NCI-H2196 (cell line): Measurements from ENCODE around the gene ITSN1.
"Not testable (repeated sequence)": the region's sequence is repeated elsewhere in the genome, so short reads cannot be mapped to it uniquely, and the experiment has no call there.

Experiments used
- DNase-seq: peaks from one replicate; lab custom pipeline; 2025; ENCODE audit not compliant: unreplicated experiment; lab: John Stamatoyannopoulos, UW

The ITSN1 gene

GRCh38 chr21:33721081-33721480 lies 78.8 kb downstream of the ITSN1 start:
- no peak for DNase-seq

DNA sequence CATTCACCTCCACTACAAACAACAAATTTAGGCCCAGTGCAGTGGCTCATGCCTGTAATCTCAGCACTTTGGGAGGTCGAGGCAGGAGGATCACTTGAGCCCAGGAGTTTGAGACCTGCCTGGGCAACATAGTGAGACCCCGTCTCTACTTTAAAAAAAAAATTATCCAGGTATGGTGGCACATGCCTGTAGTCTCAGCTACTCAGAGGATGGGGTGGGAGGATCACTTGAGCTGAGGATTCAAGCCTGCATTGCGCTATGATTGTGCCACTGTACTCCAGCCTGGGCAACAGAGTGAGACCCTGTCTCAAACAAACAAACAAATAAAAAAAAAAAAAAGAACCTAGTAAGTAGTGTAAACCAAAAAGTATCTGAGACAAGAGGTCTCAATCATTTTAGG lies 86.8 kb downstream of the ITSN1 start:
- DNase-seq = not testable (repeated sequence)

DNA sequence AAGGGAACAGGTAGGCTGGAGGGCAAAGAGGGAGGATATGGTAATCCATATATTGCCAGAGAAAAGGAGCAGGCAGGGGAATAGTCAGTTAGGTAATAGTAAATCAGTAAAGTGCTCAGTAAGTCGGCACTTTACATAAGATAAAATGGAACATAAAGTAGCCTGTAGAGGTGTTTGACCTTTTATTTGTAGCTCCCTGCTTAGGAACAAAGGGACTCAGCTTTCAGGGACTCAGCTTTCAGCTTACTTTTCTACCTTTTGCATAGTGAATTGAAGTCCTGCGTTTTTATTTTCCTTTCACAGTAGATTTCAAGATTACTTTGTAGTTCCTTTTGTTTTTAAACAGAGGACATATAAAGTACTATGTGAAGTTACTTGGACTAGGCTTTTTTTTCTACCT lies 87.3 kb downstream of the ITSN1 start:
- DNase-seq = no peak

DNA sequence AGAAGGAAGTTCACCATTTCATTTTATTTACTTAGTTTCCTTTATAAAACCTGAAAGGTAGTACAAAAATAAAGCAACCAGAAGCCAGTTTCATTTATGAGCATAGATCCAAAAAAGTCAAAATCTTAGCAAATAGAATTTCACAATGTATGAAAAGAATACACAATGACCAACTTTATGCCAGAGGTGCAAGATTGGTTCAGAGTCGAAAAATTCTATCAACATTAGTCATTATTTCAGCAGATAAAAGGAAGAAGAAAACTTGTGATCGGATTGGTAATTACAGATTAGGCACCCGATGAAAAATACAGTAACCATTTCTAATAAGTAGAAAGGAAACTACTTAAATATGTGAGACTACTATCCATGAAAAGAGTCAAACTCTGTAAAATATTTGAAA lies 89.1 kb downstream of the ITSN1 start:
- DNase-seq = no peak

DNA sequence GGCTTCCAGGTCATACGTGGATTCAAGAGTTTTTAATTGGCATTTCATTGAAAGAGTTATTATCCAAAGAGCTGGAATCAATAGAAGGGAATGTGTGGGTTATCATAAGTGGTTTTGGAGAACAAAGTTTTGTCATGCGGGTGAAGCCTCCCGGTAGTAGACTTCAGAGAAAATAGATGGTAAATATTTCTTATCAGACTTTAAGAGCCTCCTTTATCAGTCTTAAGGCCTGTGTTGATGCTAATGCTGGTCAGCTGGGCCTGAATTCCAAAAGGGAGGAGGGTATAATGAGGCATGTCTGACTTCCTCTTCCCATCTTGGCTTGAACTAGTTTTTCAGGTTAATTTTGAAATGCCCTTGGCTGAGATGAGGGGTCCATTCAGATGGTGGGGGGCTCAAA lies 89.7 kb downstream of the ITSN1 start:
- no peak for DNase-seq

GRCh38 chr21:33733601-33734000 lies 91.3 kb downstream of the ITSN1 start:
- DNase-seq = no peak

DNA sequence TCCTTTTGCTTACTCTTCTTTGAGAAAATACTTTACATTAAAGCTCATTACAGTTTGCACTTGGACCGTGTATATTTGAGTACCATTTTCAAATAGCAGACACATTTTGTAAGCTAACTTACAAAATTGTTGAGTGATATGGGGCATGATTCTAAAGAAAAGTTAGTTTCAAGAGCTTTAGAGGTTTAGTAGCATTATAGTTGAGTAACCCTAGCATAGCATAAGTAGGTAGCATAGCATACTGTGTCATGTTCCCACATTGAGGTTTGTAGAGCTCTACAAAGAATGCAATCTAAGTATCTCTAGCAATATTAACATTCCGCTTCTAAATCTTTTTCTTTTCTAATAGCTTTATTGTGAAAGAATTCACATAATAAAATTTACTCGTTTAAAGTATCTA lies 92.0 kb downstream of the ITSN1 start:
- DNase-seq = no peak

GRCh38 chr21:33734818-33735217 lies 92.5 kb downstream of the ITSN1 start:
- no peak for DNase-seq

- DNase-seq = no peak
Measured at GRCh38 chr21:33736569-33736968, 94.3 kb downstream of the ITSN1 start.

DNA sequence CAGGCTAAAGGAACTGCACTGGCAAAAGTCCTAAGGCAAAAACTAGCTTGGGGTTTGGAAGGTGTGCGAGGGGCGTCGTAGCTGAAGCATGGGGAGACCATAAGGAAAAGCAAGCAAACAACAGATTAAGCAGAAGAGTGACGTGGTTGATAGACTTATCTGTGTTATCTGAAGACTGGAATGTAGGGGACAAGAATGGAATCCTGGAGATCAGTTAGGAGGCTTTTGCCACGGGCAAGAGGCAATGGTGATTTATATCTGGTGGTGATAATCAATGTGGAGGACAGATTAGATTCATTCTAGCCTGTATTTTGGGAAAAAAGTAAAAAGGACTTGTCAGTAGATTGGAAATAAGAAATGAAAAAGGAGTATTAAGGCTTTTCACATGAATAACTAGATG lies 97.4 kb downstream of the ITSN1 start:
- no peak for DNase-seq

GRCh38 chr21:33747420-33747819 lies 105.1 kb downstream of the ITSN1 start:
- DNase-seq = no peak

GRCh38 chr21:33748903-33749302 lies 106.6 kb downstream of the ITSN1 start:
- no peak for DNase-seq

- DNase-seq = no peak
Measured at GRCh38 chr21:33750017-33750416, 107.7 kb downstream of the ITSN1 start.

GRCh38 chr21:33751120-33751519 lies 108.8 kb downstream of the ITSN1 start:
- DNase-seq = no peak

GRCh38 chr21:33751533-33751932 lies 109.2 kb downstream of the ITSN1 start:
- no peak for DNase-seq

DNA sequence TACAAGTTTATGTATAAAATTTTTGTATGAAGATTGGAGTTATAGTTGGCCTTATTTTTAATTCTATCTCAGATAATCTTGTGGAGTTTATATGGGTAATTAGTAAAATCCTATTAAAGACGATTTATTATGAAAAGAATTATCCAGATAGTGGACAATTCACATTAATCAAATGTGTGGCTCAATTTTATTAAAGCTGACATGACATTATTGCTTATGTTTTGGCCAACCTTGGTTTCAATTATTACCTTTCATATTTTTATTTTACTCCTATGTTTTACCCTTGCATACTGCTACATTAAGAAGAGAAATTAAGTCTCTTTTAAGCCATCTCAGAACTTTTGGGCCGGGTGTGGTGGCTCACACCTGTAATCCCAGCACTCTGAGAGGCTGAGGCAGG lies 110.0 kb downstream of the ITSN1 start:
- DNase-seq = no peak

GRCh38 chr21:33753886-33754285 lies 111.6 kb downstream of the ITSN1 start:
- no peak for DNase-seq

DNA sequence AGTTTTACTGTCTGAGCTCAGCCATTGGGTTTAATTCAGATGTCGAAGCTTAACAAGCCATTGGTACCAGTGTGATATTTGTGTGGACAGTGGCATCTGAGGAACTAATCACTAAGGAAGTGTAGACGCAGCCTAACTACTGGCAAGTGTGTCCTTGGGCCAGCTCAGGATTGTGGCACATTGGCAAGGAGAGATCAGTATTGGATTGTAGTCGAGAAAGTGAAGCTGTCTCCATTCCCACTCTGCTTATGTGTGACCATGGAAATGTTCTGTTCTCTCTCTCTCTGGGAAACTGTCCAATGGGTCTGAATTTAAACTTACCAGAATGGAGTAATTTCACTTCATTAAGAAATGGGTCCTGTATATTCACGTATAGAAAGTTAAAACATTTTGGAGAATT lies 112.2 kb downstream of the ITSN1 start:
- DNase-seq = no peak

DNA sequence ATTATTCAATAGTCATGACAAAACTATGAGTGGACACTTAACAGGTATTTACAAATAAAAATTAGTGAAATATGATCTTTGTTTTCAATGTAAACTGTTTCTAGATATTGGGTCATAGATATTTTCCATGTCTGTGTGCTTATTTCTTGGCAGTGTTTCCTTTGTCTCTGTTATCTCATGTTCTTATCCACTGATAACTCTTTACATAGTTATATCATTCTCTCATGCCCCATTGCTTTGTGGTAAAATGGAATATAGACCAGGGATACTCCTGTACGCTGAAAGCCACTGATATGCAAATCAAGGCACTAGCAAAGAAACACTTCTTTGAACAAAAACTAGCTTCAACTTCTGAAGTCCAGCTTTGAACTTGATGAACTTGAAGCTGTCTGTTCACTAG lies 113.1 kb downstream of the ITSN1 start:
- DNase-seq = no peak

DNA sequence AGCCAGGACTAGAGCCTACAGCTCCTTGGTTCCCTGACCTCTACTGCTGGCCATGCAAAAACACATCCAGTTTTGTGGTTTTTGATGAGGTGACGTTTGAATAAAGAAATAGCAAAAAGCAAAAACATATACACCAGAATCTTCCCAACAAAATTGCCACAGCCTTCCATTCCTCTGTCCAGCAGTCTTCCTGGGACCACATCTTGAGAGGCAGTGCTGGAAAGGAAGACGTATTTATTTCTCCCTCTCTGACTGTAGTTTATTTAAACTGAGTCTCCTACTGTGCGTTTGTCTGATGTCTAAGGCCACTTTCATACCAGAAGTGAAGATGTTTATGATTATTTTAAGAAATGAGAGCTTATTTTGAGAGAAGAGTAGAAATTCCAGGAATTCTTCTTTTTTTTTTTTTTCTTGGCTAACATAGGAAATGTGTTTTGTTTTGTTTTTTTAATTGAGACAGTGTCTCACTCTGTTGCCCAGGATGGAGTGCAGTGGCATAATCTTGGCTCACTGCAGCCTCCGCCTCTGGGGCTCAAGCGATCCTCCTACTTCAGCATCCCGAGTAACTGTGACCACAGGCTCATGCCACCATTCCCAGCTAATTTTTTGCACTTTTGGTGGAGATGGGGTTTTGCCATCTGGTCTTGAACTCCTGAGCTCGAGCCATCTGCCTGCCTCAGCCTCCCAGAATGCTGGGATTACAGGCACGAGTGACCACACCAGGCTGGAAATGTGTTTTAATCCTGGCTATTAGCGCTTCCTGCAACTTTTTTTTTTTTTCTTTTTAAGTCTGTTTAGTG lies 118.5 kb downstream of the ITSN1 start:
- DNase-seq = no peak

GRCh38 chr21:33761441-33762036 lies 119.2 kb downstream of the ITSN1 start:
- DNase-seq = no peak

GRCh38 chr21:33762803-33763581 lies 120.7 kb downstream of the ITSN1 start:
- no peak for DNase-seq
